HG03442 (cell line): Measurements from ENCODE around the gene TPST2.

Experiments used
- ATAC-seq: cut with Tn5 transposase; IDR thresholded peaks from one replicate; pipeline ENCODE4 v1.9.1; 2021; ENCODE audit warnings: mild to moderate bottlenecking, moderate library complexity; ENCODE audit not compliant: unreplicated experiment

Gene TPST2

GRCh38 chr22:26479043-26479791 lies 110.7 kb downstream of the TPST2 start:
- ATAC-seq: no peak

GRCh38 chr22:26477341-26477731 lies 112.6 kb downstream of the TPST2 start:
- no peak for ATAC-seq

GRCh38 chr22:26476705-26477340 lies 113.1 kb downstream of the TPST2 start:
- no peak for ATAC-seq

- ATAC-seq: no peak
Measured at GRCh38 chr22:26474682-26475081, 115.2 kb downstream of the TPST2 start.
